Activated T-cell treated with anti-CD3 and anti-CD28 coated beads, Interleukin-2, amount 50 U/mL, for 1 hour (primary cell): ENCODE results near the gene EFS.
"Not testable (repeated sequence)": the region's sequence is repeated elsewhere in the genome, so short reads cannot be mapped to it uniquely, and the experiment has no call there.

Experiments
- DNase-seq: peaks from one replicate; pipeline ENCODE4 v3.0.0-alpha.2; 2020

The EFS gene

GRCh38 chr14:23365036-23365731 lies at the start of gene EFS:
Gene EFS (minus strand): TSS chr14:23365172. CDS start chr14:23365025, 147 bp downstream.
- no peak for DNase-seq

- no peak for DNase-seq
Observed at GRCh38 chr14:23414254-23414653, 49.3 kb upstream of the EFS start.

- DNase-seq = no peak
Observed at GRCh38 chr14:23413681-23414080, 48.7 kb upstream of the EFS start.

GRCh38 chr14:23411563-23412525 lies 46.9 kb upstream of the EFS start:
- no peak for DNase-seq

- DNase-seq = no peak
Observed at GRCh38 chr14:23409966-23410635, 45.1 kb upstream of the EFS start.

GRCh38 chr14:23409475-23409874 lies 44.5 kb upstream of the EFS start:
- no peak for DNase-seq

GRCh38 chr14:23408307-23408630 lies 43.3 kb upstream of the EFS start:
- no peak for DNase-seq

- no peak for DNase-seq
Observed at GRCh38 chr14:23407516-23408306, 42.7 kb upstream of the EFS start, which contains the start of gene MYH6. Gene MYH6 (minus strand): TSS chr14:23408273. CDS start chr14:23407223, 1,050 bp downstream.

- DNase-seq = no peak
Observed at GRCh38 chr14:23406725-23407355, 41.9 kb upstream of the EFS start.

GRCh38 chr14:23406244-23406643 lies 41.3 kb upstream of the EFS start:
- no peak for DNase-seq

- no peak for DNase-seq
Observed at GRCh38 chr14:23405516-23406025, 40.6 kb upstream of the EFS start.

GRCh38 chr14:23405096-23405495 lies 40.1 kb upstream of the EFS start:
- DNase-seq = no peak

GRCh38 chr14:23404331-23404900 lies 39.4 kb upstream of the EFS start:
- no peak for DNase-seq

GRCh38 chr14:23403908-23404307 lies 38.9 kb upstream of the EFS start:
- no peak for DNase-seq

GRCh38 chr14:23403139-23403438 lies 38.1 kb upstream of the EFS start:
- no peak for DNase-seq

- no peak for DNase-seq
Observed at GRCh38 chr14:23402296-23403138, 37.5 kb upstream of the EFS start.

- no peak for DNase-seq
Observed at GRCh38 chr14:23401291-23401690, 36.3 kb upstream of the EFS start.

- not testable (repeated sequence) for DNase-seq
Observed at GRCh38 chr14:23400496-23401149, 35.7 kb upstream of the EFS start.

- DNase-seq = no peak
Observed at GRCh38 chr14:23399591-23399990, 34.6 kb upstream of the EFS start.

- no peak for DNase-seq
Observed at GRCh38 chr14:23399136-23399535, 34.2 kb upstream of the EFS start.
